ENCODE measurements around the gene PARD3B.

PARD3B gene

GRCh38 chr2:204909791-204910190 is 364.5 kb downstream of the PARD3B start:
- DNase-seq = no peak

- DNase-seq = no peak
Observed at GRCh38 chr2:204913312-204913711, 368.0 kb downstream of the PARD3B start.

GRCh38 chr2:204913854-204914464 is 368.7 kb downstream of the PARD3B start:
- no peak for DNase-seq

GRCh38 chr2:204914708-204915107 is 369.4 kb downstream of the PARD3B start:
- DNase-seq = no peak

- no peak for DNase-seq
Observed at GRCh38 chr2:204917089-204917701, 371.9 kb downstream of the PARD3B start.

GRCh38 chr2:204920776-204921175 is 375.5 kb downstream of the PARD3B start:
- DNase-seq = no peak

GRCh38 chr2:204923957-204924356 is 378.7 kb downstream of the PARD3B start:
- DNase-seq = no peak

GRCh38 chr2:204931562-204931961 is 386.3 kb downstream of the PARD3B start:
- no peak for DNase-seq

GRCh38 chr2:204933735-204934374 is 388.6 kb downstream of the PARD3B start:
- no peak for DNase-seq

- DNase-seq = no peak
Observed at GRCh38 chr2:204944927-204945326, 399.7 kb downstream of the PARD3B start.

- no peak for DNase-seq
Observed at GRCh38 chr2:204945376-204945775, 400.1 kb downstream of the PARD3B start.

- DNase-seq = no peak
Observed at GRCh38 chr2:204946892-204947291, 401.6 kb downstream of the PARD3B start.

- no peak for DNase-seq
Observed at GRCh38 chr2:204947405-204947804, 402.1 kb downstream of the PARD3B start.

GRCh38 chr2:204948024-204948763 is 402.9 kb downstream of the PARD3B start:
- DNase-seq = no peak

- no peak for DNase-seq
Observed at GRCh38 chr2:204948822-204949221, 403.5 kb downstream of the PARD3B start.

GRCh38 chr2:204950695-204951346 is 405.5 kb downstream of the PARD3B start:
- no peak for DNase-seq

GRCh38 chr2:204958371-204958770 is 413.1 kb downstream of the PARD3B start:
- DNase-seq = no peak

GRCh38 chr2:204964414-204964813 is 419.1 kb downstream of the PARD3B start:
- DNase-seq = no peak

- DNase-seq = no peak
Observed at GRCh38 chr2:204966245-204966644, 421.0 kb downstream of the PARD3B start.

- DNase-seq = no peak
Observed at GRCh38 chr2:204967199-204967960, 422.1 kb downstream of the PARD3B start.

- DNase-seq = no peak
Observed at GRCh38 chr2:204971206-204971907, 426.1 kb downstream of the PARD3B start.

- no peak for DNase-seq
Observed at GRCh38 chr2:204972161-204972560, 426.9 kb downstream of the PARD3B start.

All from NCI-H2107 (cell line).